Body of pancreas (tissue), 4 donors: ENCODE measurements around the gene GSG1L.

ENCODE experiments used
- POLR2A ChIP-seq, 3 donors: fragments of 450-650 bp; IDR thresholded peaks; one replicate each; pipeline ENCODE4 v1.6.1; 2016; ENCODE audit warnings: antibody characterized with exemption in 3 of 3, mild to moderate bottlenecking in 2 of 3
- TF ChIP-seq, protein P1 (sequence below), 7 experiments: fragments of 450-650 bp in 4 of 7; fragments of 200-600 bp in 3 of 7; sonication (generic) in 3 of 7; IDR thresholded peaks; one replicate each; pipeline ENCODE4 v1.5.1; 2016 to 2019; ENCODE audit warnings: antibody characterized with exemption in 7 of 7

DNA sequence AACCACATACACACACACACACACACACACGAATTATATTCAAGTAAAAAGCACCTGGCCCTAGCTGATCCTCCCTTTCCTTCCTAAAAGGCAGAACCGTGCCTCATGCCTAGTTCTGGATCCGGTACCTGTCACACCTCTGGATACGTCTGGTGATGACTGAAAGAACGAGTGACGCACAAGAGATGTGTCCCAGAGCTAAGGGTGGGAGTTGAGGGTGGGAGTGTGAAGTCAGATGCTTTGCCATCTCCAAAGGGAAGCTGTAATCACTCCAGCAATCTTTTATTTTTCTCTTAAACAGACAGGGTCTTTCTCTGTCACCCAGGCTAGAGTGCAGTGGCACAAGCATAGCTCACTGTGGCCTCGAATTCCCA, 26.5 kb upstream of the GSG1L start:
- TF ChIP-seq, protein P1, sequence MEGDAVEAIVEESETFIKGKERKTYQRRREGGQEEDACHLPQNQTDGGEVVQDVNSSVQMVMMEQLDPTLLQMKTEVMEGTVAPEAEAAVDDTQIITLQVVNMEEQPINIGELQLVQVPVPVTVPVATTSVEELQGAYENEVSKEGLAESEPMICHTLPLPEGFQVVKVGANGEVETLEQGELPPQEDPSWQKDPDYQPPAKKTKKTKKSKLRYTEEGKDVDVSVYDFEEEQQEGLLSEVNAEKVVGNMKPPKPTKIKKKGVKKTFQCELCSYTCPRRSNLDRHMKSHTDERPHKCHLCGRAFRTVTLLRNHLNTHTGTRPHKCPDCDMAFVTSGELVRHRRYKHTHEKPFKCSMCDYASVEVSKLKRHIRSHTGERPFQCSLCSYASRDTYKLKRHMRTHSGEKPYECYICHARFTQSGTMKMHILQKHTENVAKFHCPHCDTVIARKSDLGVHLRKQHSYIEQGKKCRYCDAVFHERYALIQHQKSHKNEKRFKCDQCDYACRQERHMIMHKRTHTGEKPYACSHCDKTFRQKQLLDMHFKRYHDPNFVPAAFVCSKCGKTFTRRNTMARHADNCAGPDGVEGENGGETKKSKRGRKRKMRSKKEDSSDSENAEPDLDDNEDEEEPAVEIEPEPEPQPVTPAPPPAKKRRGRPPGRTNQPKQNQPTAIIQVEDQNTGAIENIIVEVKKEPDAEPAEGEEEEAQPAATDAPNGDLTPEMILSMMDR (IDR thresholded peaks at IDR 0.05), result no peak
- TF ChIP-seq POLR2A (IDR thresholded peaks at IDR 0.05), result no peak
